Thymus (tissue), 11 donors: ENCODE measurements around the gene ZNF473. TPM values are rescaled to one million over a fixed set of nuclear protein-coding genes. Genes with fewer than 3 reads are reported as not detected.
"Not testable (repeated sequence)": the region's sequence is repeated elsewhere in the genome, so short reads cannot be mapped to it uniquely, and the experiment has no call there.

Source experiments
- DNase-seq, 9 donors: peaks; one replicate each; pipeline ENCODE4 v3.0.0-alpha.2; 2013; ENCODE audit warnings: low spot score in 9 of 9, low read depth in 6 of 9, missing footprints in 1 of 9
- H3K27ac ChIP-seq, 2 donors: one replicate each; pipeline ENCODE4 v1.5.1; 2013; ENCODE audit warnings: control low read depth in 1 of 2, low read depth in 1 of 2, low read length in 1 of 2, mild to moderate bottlenecking in 1 of 2, moderate library complexity in 1 of 2
- H3K27me3 ChIP-seq, 2 donors: one replicate each; pipeline ENCODE4 v1.5.1; 2013; ENCODE audit warnings: low read length in 1 of 2; ENCODE audit not compliant: control insufficient read depth in 2 of 2, insufficient read depth in 1 of 2
- H3K36me3 ChIP-seq, 2 donors: one replicate each; pipeline ENCODE4 v1.5.1; 2013; ENCODE audit warnings: low read length in 1 of 2, mild to moderate bottlenecking in 1 of 2, moderate library complexity in 1 of 2; ENCODE audit not compliant: control insufficient read depth in 2 of 2, insufficient read depth in 2 of 2
- H3K4me1 ChIP-seq, 2 donors: one replicate each; pipeline ENCODE4 v1.5.1; 2013; ENCODE audit warnings: low read length in 2 of 2; ENCODE audit not compliant: control insufficient read depth in 2 of 2, insufficient read depth in 2 of 2
- H3K4me3 ChIP-seq, 2 donors: one replicate each; pipeline ENCODE4 v1.5.1; 2013; ENCODE audit warnings: low read length in 2 of 2, control low read depth in 1 of 2, mild to moderate bottlenecking in 1 of 2
- H3K9me3 ChIP-seq, 2 donors: one replicate each; pipeline ENCODE4 v1.5.1; 2013; ENCODE audit warnings: low read length in 1 of 2, mild to moderate bottlenecking in 1 of 2; ENCODE audit not compliant: control insufficient read depth in 2 of 2, insufficient read depth in 1 of 2
- WGBS: extraction: QIAGEN DNeasy Blood & Tissue Kit; methylation state at CpG from one replicate; pipeline ENCODE4 v1.1.7; 2013; 5-methylcytosine and 5-hydroxymethylcytosine counted together
- polyA plus RNA-seq: library from polyadenylated mRNA; stranded (reverse); fragments of 200-250 nt; gene quantifications from one replicate; pipeline ENCODE4 v1.2.3, GENCODE V29; 2013
- total RNA-seq: library from RNA; stranded (reverse); fragments of 120-200 nt; gene quantifications from one replicate; pipeline ENCODE4 v1.2.4, GENCODE V29; 2013
- donor health status: healthy.

Gene ZNF473
- total and polyA plus RNA-seq, 2 donors: 2.5 to 5.7 TPM

DNA sequence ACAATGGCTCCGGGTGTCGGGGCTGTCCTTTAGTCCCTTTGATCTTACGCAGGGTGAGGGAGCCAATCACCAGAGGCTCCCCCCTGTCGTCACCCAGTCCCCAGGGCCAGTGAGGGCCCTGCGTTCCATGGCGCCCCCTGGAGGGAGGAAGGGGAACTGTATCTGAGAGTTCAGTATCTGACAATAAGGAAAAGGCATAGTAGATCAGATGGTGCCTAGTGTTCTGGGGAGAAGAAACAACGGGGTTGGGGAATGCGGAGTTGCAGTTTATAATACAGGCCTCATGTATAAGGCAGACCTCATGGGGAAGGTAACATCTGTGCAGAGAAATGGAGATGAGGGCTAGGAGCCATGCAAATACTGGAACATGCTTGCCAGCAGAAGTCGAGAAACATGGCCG is 66.8 kb downstream of the ZNF473 start:
- not testable (repeated sequence) for H3K9me3 ChIP-seq, H3K36me3 ChIP-seq, H3K4me1 ChIP-seq, H3K4me3 ChIP-seq, DNase-seq, H3K27me3 ChIP-seq, H3K27ac ChIP-seq
- no CpG with 5 or more reads among the region's 10 CpGs for WGBS

- not testable (repeated sequence) for H3K27ac ChIP-seq, H3K36me3 ChIP-seq, H3K27me3 ChIP-seq, H3K9me3 ChIP-seq, DNase-seq, H3K4me1 ChIP-seq, H3K4me3 ChIP-seq
- no CpG with 5 or more reads among the region's 13 CpGs for WGBS
These were observed 72.1 kb downstream of the ZNF473 start for GRCh38 chr19:50097884-50098283.

- not testable (repeated sequence) for H3K36me3 ChIP-seq, H3K4me1 ChIP-seq, H3K4me3 ChIP-seq, H3K9me3 ChIP-seq, H3K27ac ChIP-seq, H3K27me3 ChIP-seq, DNase-seq
- 90% methylated on average over 11 of the region's 14 CpGs for WGBS
These were observed 73.1 kb downstream of the ZNF473 start for GRCh38 chr19:50098892-50099291.

DNA sequence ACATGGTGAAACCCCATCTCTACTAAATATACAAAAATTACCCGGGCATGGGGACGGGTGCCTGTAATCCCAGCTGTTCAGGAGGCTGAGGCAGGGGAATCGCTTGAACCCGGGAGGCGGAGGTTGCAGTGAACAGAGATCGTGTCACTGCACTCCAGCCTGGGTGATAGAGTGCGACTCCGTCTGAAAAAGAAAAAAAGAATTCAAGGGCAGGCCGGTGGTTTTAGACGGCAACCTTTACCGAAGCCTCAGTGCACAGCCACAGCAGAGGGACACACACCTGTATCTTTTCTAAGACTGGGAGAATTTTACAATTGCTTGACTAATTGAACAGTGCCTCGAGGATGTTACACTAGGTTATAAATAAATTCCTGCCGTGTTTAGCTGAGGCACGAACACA is 73.9 kb downstream of the ZNF473 start:
- not testable (repeated sequence) for H3K27ac ChIP-seq, H3K27me3 ChIP-seq, H3K9me3 ChIP-seq, DNase-seq, H3K4me1 ChIP-seq, H3K36me3 ChIP-seq, H3K4me3 ChIP-seq
- whole genome bisulfite sequencing: 97% methylated on average over 8 of the region's 14 CpGs

DNA sequence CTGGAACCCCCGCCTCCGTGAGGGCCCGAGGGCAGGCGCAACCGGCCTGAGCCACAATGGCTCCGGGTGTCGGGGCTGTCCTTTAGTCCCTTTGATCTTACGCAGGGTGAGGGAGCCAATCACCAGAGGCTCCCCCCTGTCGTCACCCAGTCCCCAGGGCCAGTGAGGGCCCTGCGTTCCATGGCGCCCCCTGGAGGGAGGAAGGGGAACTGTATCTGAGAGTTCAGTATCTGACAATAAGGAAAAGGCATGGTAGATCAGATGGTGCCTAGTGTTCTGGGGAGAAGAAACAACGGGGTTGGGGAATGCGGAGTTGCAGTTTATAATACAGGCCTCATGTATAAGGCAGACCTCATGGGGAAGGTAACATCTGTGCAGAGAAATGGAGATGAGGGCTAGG is 75.1 kb downstream of the ZNF473 start:
- H3K4me3 ChIP-seq, H3K27ac ChIP-seq, H3K36me3 ChIP-seq, H3K4me1 ChIP-seq, H3K27me3 ChIP-seq, H3K9me3 ChIP-seq, DNase-seq: not testable (repeated sequence)
- no CpG with 5 or more reads among the region's 13 CpGs for WGBS

Other genes starting within 250 kb of the ZNF473 start
- 16.6 TPM for gene FUZ, start 212.7 kb upstream of the ZNF473 start, total RNA-seq
- gene FUZ, start 212.7 kb upstream of the ZNF473 start, polyA plus RNA-seq: 20.9 TPM
- 7.6 TPM for gene MED25, start 207.7 kb upstream of the ZNF473 start, total RNA-seq
- gene MED25, start 207.7 kb upstream of the ZNF473 start, polyA plus RNA-seq: 48.0 TPM
- 63.6 TPM for gene PTOV1, start 174.8 kb upstream of the ZNF473 start, total RNA-seq
- gene PTOV1, start 174.8 kb upstream of the ZNF473 start, polyA plus RNA-seq: 125 TPM
- 28.4 TPM for gene PNKP, start 158.4 kb upstream of the ZNF473 start, total RNA-seq
- 85.3 TPM for gene PNKP, start 158.4 kb upstream of the ZNF473 start, polyA plus RNA-seq
- 4.4 TPM for gene AKT1S1, start 148.7 kb upstream of the ZNF473 start, total RNA-seq
- gene AKT1S1, start 148.7 kb upstream of the ZNF473 start, polyA plus RNA-seq: 27.9 TPM
- 2.9 TPM for gene TBC1D17, start 148.3 kb upstream of the ZNF473 start, total RNA-seq
- gene TBC1D17, start 148.3 kb upstream of the ZNF473 start, polyA plus RNA-seq: 69.7 TPM
- 8.6 TPM for gene IL4I1, start 129.1 kb upstream of the ZNF473 start, total RNA-seq
- gene IL4I1, start 129.1 kb upstream of the ZNF473 start, polyA plus RNA-seq: 11.5 TPM
- gene ATF5, start 96.8 kb upstream of the ZNF473 start, total RNA-seq: 16.0 TPM
- gene ATF5, start 96.8 kb upstream of the ZNF473 start, polyA plus RNA-seq: 53.9 TPM
- gene NUP62, start 96.5 kb upstream of the ZNF473 start, total RNA-seq: 46.7 TPM
- gene NUP62, start 96.5 kb upstream of the ZNF473 start, polyA plus RNA-seq: 24.9 TPM
- 0.14 TPM for gene SIGLEC11, start 64.8 kb upstream of the ZNF473 start, total RNA-seq
- gene SIGLEC11, start 64.8 kb upstream of the ZNF473 start, polyA plus RNA-seq: 0.98 TPM
- gene VRK3, start 633 bp upstream of the ZNF473 start, total RNA-seq: 41.3 TPM
- gene VRK3, start 633 bp upstream of the ZNF473 start, polyA plus RNA-seq: 27.2 TPM
- gene IZUMO2, start 137.3 kb downstream of the ZNF473 start, total RNA-seq: not detected
- not detected for gene IZUMO2, start 137.3 kb downstream of the ZNF473 start, polyA plus RNA-seq
- gene MYH14, start 177.6 kb downstream of the ZNF473 start, total RNA-seq: 1.6 TPM
- gene MYH14, start 177.6 kb downstream of the ZNF473 start, polyA plus RNA-seq: 16.2 TPM